Pancreas (tissue), 10 donors: ENCODE data around the gene ALDH8A1. TPM values are rescaled to one million over a fixed set of nuclear protein-coding genes. Genes with fewer than 3 reads are reported as not detected.

Source experiments
- ATAC-seq, 4 donors: fragments of 200-7000 bp; cut with Tn5 transposase; one replicate each; pipeline versions ENCODE4 v1.8.0 to v1.9.1; 2020; ENCODE audit warnings: mild to moderate bottlenecking in 4 of 4, moderate library complexity in 4 of 4
- DNase-seq, 6 donors: peaks; one replicate each; pipeline ENCODE4 v3.0.0-alpha.2; 2020
- FAIRE-seq: peaks from 2 replicates; lab custom pipeline; 2012; peaks lifted over from hg19 to GRCh38; lab: Jason Lieb, UNC
- H3K27ac ChIP-seq, 4 donors: fragments of 200-600 bp; sonication (generic); 1 replicate in 3 of 4; 2 replicates in 1 of 4; pipeline versions ENCODE4 v1.5.0 to v1.8.0; 2020
- H3K27me3 ChIP-seq, 4 donors: fragments of 200-600 bp; one replicate each; pipeline ENCODE4 v1.8.0; 2021
- H3K36me3 ChIP-seq, 3 donors: fragments of 200-600 bp; sonication (generic) in 1 of 3; one replicate each; pipeline versions ENCODE4 v1.5.0 to v1.8.0; 2020 to 2021
- H3K4me1 ChIP-seq, 3 donors: fragments of 200-600 bp; one replicate each; pipeline ENCODE4 v1.8.0; 2021
- H3K4me3 ChIP-seq, 4 donors: fragments of 200-600 bp; sonication (generic) in 2 of 4; one replicate each; pipeline versions ENCODE4 v1.5.0 to v1.8.0; 2020 to 2021
- H3K9me3 ChIP-seq, 4 donors: fragments of 200-600 bp; one replicate each; pipeline ENCODE4 v1.8.0; 2021
- WGBS, 2 donors: extraction: QIAGEN DNeasy Blood & Tissue Kit; methylation state at CpG; one replicate each; pipeline ENCODE4 v1.1.7; 2013; 5-methylcytosine and 5-hydroxymethylcytosine counted together
- intact Hi-C, 3 donors: fragments of 100-400 bp; cut with DNase I; formaldehyde crosslinking; loops; one replicate each; pipeline versions ENCODE4 v1.11.1 to v1.14.2; 2022
- microRNA-seq, 2 donors: library from miRNA; unstranded; fragments of <30 nt; microRNA quantifications; one replicate each; pipeline versions ENCODE4 to v1.1.0, GENCODE V29; 2019 to 2020
- polyA plus RNA-seq, 2 donors: library from polyadenylated mRNA; stranded (reverse); fragments of 200-250 nt; gene quantifications; one replicate each; pipeline ENCODE4 v1.2.3, GENCODE V29; 2013
- total RNA-seq, 6 donors: library from RNA; stranded (reverse); fragmentation: NEBNext Ultra II Directional in 4 of 6; extraction: Animal tissue kit (Norgen Biotek cat#: 25700) in 4 of 6; gene quantifications; one replicate each; pipeline versions ENCODE4 v1.2.1 to v1.2.4, GENCODE V29; 2021 to 2023
- TF ChIP-seq, protein P1 (sequence below), 4 donors: fragments of 200-600 bp; sonication (generic) in 3 of 4; IDR thresholded peaks; one replicate each; pipeline versions ENCODE4 v1.5.0 to v1.8.0; 2021; ENCODE audit warnings: antibody characterized with exemption in 4 of 4
- donor health status: healthy with polysubstance abuse.
- donor health status: DM: no; HTN: no; CAD: no; lungs with moderate emphysema.
- donor health status: DM: no; HTN: no; CAD: no.
- donor health status: control.
- donor health status: control.
- donor health status: Bipolar disorder and iron deficiency.
- donor health status: DM: yes; HTN: yes; CAD: no.
- donor health status: DM: no; HTN: no; CAD: no.
- donor health status: DM: no; HTN: no; CAD: no.
- donor health status: DM: yes; HTN: yes; CAD: no.

ALDH8A1 gene
- total and polyA plus RNA-seq, 8 donors: 0.12 to 1.4 (median 0.74) TPM

- intact Hi-C loops: no loop called here
- no peaks in the 10 kb centered on the region for H3K27me3 ChIP-seq
- 68 to 89% methylated on average over 3 of the region's 3 CpGs for WGBS, 2 donors
- no peaks in the 10 kb centered on the region for H3K4me1 ChIP-seq
- FAIRE-seq (no peak), DNase-seq (no peak), ATAC-seq (no peak)
- no peaks in the 10 kb centered on the region for H3K9me3 ChIP-seq
- no peak overlapping the region for H3K4me3 ChIP-seq
- TF ChIP-seq, protein P1, sequence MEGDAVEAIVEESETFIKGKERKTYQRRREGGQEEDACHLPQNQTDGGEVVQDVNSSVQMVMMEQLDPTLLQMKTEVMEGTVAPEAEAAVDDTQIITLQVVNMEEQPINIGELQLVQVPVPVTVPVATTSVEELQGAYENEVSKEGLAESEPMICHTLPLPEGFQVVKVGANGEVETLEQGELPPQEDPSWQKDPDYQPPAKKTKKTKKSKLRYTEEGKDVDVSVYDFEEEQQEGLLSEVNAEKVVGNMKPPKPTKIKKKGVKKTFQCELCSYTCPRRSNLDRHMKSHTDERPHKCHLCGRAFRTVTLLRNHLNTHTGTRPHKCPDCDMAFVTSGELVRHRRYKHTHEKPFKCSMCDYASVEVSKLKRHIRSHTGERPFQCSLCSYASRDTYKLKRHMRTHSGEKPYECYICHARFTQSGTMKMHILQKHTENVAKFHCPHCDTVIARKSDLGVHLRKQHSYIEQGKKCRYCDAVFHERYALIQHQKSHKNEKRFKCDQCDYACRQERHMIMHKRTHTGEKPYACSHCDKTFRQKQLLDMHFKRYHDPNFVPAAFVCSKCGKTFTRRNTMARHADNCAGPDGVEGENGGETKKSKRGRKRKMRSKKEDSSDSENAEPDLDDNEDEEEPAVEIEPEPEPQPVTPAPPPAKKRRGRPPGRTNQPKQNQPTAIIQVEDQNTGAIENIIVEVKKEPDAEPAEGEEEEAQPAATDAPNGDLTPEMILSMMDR (IDR thresholded peaks at IDR 0.05): no peak
- H3K36me3 ChIP-seq: no peaks in the 10 kb centered on the region
- no peak overlapping the region for H3K27ac ChIP-seq
Observed at GRCh38 chr6:134868812-134869211, 81.1 kb downstream of the ALDH8A1 start.

Small RNAs within 50 kb of the gene (microRNA-seq; reads per million reads assigned to microRNA genes)
- gene MIR3662: 0 reads per million in 2 donors

Other genes with a start within 250 kb of the ALDH8A1 start
- 10 to 100 TPM; 36.0 to 41.5 (median 40.6) TPM for gene HBS1L, start 104.7 kb upstream of the ALDH8A1 start, total RNA-seq
- 10 to 100 TPM; 10.3 to 18.0 TPM for gene HBS1L, start 104.7 kb upstream of the ALDH8A1 start, polyA plus RNA-seq
- under 1 TPM in 4 of 6 donors, not detected in 2; 0.15 to 0.37 (median 0.26) TPM for gene MYB, start 231.2 kb upstream of the ALDH8A1 start, total RNA-seq
- under 1 TPM in 1 of 2 donors, not detected in 1; 0.07 TPM for gene MYB, start 231.2 kb upstream of the ALDH8A1 start, polyA plus RNA-seq